ENCODE results near the gene CCL11.

- TF ChIP-seq KAT7 (CRISPR knock-in tag; IDR thresholded peaks at IDR 0.05; ENCODE audit: borderline replicate concordance) (no peak), CTCF (IDR thresholded peaks at IDR 0.05) (no peak), MAX (CRISPR knock-in tag; IDR thresholded peaks at IDR 0.05) (no peak), PRRX2 (CRISPR knock-in tag; IDR thresholded peaks at IDR 0.05) (no peak), OVOL2 (CRISPR knock-in tag; IDR thresholded peaks at IDR 0.05; ENCODE audit: borderline replicate concordance) (no peak), PREB (CRISPR knock-in tag; IDR thresholded peaks at IDR 0.05; ENCODE audit: borderline replicate concordance) (no peak), USF2 (CRISPR knock-in tag; IDR thresholded peaks at IDR 0.05) (no peak)
Observed at GRCh38 chr17:34251186-34251585, 34.4 kb upstream of the CCL11 start.

Measured in WTC11 (cell line).